ENCODE data around the gene TMEM131.

TMEM131 gene

GRCh38 chr2:97953853-97954252 lies 41.9 kb downstream of the TMEM131 start:
- no peak overlapping the region for H3K14ac ChIP-seq (ENCODE audit: low read length)
- H3K27me3 ChIP-seq (ENCODE audit: insufficient read depth, low read length) = no peaks in the 10 kb centered on the region
- no peak overlapping the region for H2BK12ac ChIP-seq (ENCODE audit: low read length)
- WGBS (ENCODE audit: extremely low coverage, insufficient coverage, insufficient read length) = 100% methylated on average over 2 of the region's 4 CpGs
- H2BK120ac ChIP-seq (ENCODE audit: insufficient read depth, low read length, poor library complexity) = no peak overlapping the region
- no peak overlapping the region for H3K4me3 ChIP-seq (ENCODE audit: low read depth, low read length)
- H3K79me1 ChIP-seq (ENCODE audit: low read length) = no peaks in the 10 kb centered on the region
- H2BK5ac ChIP-seq (ENCODE audit: low read depth, low read length, poor library complexity) = no peak overlapping the region
- peaks cover 4% of the 10 kb centered on the region for H3K79me2 ChIP-seq (ENCODE audit: control insufficient read depth, insufficient read depth, low read length, poor library complexity)
- H4K91ac ChIP-seq (ENCODE audit: low read depth, low read length) = no peak overlapping the region
- H4K12ac ChIP-seq (ENCODE audit: low read depth, low read length) = no peak overlapping the region
- H4K8ac ChIP-seq (ENCODE audit: low read depth, low read length) = no peak overlapping the region
- H2AFZ ChIP-seq (ENCODE audit: insufficient read depth, low read length, poor library complexity) = no peak overlapping the region
- no peaks in the 10 kb centered on the region for H3K9me3 ChIP-seq (ENCODE audit: insufficient read depth, low read depth, low read length)
- H3K27ac ChIP-seq (ENCODE audit: low read depth, low read length) = no peak overlapping the region
- no peak overlapping the region for H3K18ac ChIP-seq (ENCODE audit: low read length)
- no peaks in the 10 kb centered on the region for H3K36me3 ChIP-seq (ENCODE audit: control insufficient read depth in 1 of 2, insufficient read depth in 2 of 2, low read length in 2 of 2)
- DNase-seq = no peak
- no peak overlapping the region for H3K23ac ChIP-seq (ENCODE audit: low read length)
- no peak overlapping the region for H2AK5ac ChIP-seq (ENCODE audit: low read length)
- no peak overlapping the region for H3K4me2 ChIP-seq (ENCODE audit: low read length)
- H3K4me1 ChIP-seq (ENCODE audit: control insufficient read depth in 1 of 2, insufficient read depth in 2 of 2, low read length in 2 of 2) = peaks cover 7 to 9% of the 10 kb centered on the region in 2 experiments
- no peak overlapping the region for H3K9ac ChIP-seq (ENCODE audit: low read length)
- H3K4ac ChIP-seq (ENCODE audit: low read depth, low read length) = no peak overlapping the region

GRCh38 chr2:97952357-97952756 lies 43.4 kb downstream of the TMEM131 start:
- no peaks in the 10 kb centered on the region for H3K36me3 ChIP-seq (ENCODE audit: control insufficient read depth in 1 of 2, insufficient read depth in 2 of 2, low read length in 2 of 2)
- H2AFZ ChIP-seq (ENCODE audit: insufficient read depth, low read length, poor library complexity) = no peak overlapping the region
- no peak overlapping the region for H3K18ac ChIP-seq (ENCODE audit: low read length)
- H3K27me3 ChIP-seq (ENCODE audit: insufficient read depth, low read length) = no peaks in the 10 kb centered on the region
- H4K91ac ChIP-seq (ENCODE audit: low read depth, low read length) = no peak overlapping the region
- WGBS (ENCODE audit: extremely low coverage, insufficient coverage, insufficient read length) = no CpG with 5 or more reads among the region's 6 CpGs
- H3K4me2 ChIP-seq (ENCODE audit: low read length) = no peak overlapping the region
- H3K27ac ChIP-seq (ENCODE audit: low read depth, low read length) = no peak overlapping the region
- H3K79me2 ChIP-seq (ENCODE audit: control insufficient read depth, insufficient read depth, low read length, poor library complexity) = peaks cover 2% of the 10 kb centered on the region
- no peak overlapping the region for H3K14ac ChIP-seq (ENCODE audit: low read length)
- no peak overlapping the region for H3K9ac ChIP-seq (ENCODE audit: low read length)
- no peak overlapping the region for H2BK12ac ChIP-seq (ENCODE audit: low read length)
- no peak overlapping the region for H2BK120ac ChIP-seq (ENCODE audit: insufficient read depth, low read length, poor library complexity)
- no peak overlapping the region for H2BK5ac ChIP-seq (ENCODE audit: low read depth, low read length, poor library complexity)
- H3K4me1 ChIP-seq (ENCODE audit: control insufficient read depth in 1 of 2, insufficient read depth in 2 of 2, low read length in 2 of 2) = peaks cover 7% of the 10 kb centered on the region in 2 experiments
- H3K23ac ChIP-seq (ENCODE audit: low read length) = no peak overlapping the region
- H2AK5ac ChIP-seq (ENCODE audit: low read length) = no peak overlapping the region
- no peaks in the 10 kb centered on the region for H3K79me1 ChIP-seq (ENCODE audit: low read length)
- no peaks in the 10 kb centered on the region for H3K9me3 ChIP-seq (ENCODE audit: insufficient read depth, low read depth, low read length)
- no peak overlapping the region for H4K12ac ChIP-seq (ENCODE audit: low read depth, low read length)
- H4K8ac ChIP-seq (ENCODE audit: low read depth, low read length) = no peak overlapping the region
- no peak overlapping the region for H3K4ac ChIP-seq (ENCODE audit: low read depth, low read length)
- peak; percentile 37 to 70 for DNase-seq
- no peak overlapping the region for H3K4me3 ChIP-seq (ENCODE audit: low read depth, low read length)

- Histone ChIP-seq H3K9me3 (ENCODE audit: insufficient read depth, low read depth, low read length) (no peaks in the 10 kb centered on the region), H4K12ac (ENCODE audit: low read depth, low read length) (no peak overlapping the region), H3K4me1 (ENCODE audit: control insufficient read depth in 1 of 2, insufficient read depth in 2 of 2, low read length in 2 of 2) (peaks cover 7% of the 10 kb centered on the region in 2 experiments), H3K14ac (ENCODE audit: low read length) (peak overlapping the region; percentile 3), H2BK5ac (ENCODE audit: low read depth, low read length, poor library complexity) (peak overlapping the region; percentile 29), H2BK120ac (ENCODE audit: insufficient read depth, low read length, poor library complexity) (peak overlapping the region; percentile 12), H3K36me3 (ENCODE audit: control insufficient read depth in 1 of 2, insufficient read depth in 2 of 2, low read length in 2 of 2) (no peaks in the 10 kb centered on the region), H3K4me3 (ENCODE audit: low read depth, low read length) (no peak overlapping the region), H2BK12ac (ENCODE audit: low read length) (peak overlapping the region; percentile 30), H3K79me2 (ENCODE audit: control insufficient read depth, insufficient read depth, low read length, poor library complexity) (peaks cover 2% of the 10 kb centered on the region), H2AK5ac (ENCODE audit: low read length) (no peak overlapping the region), H3K27me3 (ENCODE audit: insufficient read depth, low read length) (no peaks in the 10 kb centered on the region), H3K79me1 (ENCODE audit: low read length) (no peaks in the 10 kb centered on the region), H3K4me2 (ENCODE audit: low read length) (no peak overlapping the region), H4K8ac (ENCODE audit: low read depth, low read length) (peak overlapping the region; percentile 6), H3K27ac (ENCODE audit: low read depth, low read length) (no peak overlapping the region), H3K9ac (ENCODE audit: low read length) (no peak overlapping the region), H3K4ac (ENCODE audit: low read depth, low read length) (peak overlapping the region; percentile 11), H4K91ac (ENCODE audit: low read depth, low read length) (peak overlapping the region; percentile 16), H2AFZ (ENCODE audit: insufficient read depth, low read length, poor library complexity) (no peak overlapping the region), H3K23ac (ENCODE audit: low read length) (no peak overlapping the region), H3K18ac (ENCODE audit: low read length) (no peak overlapping the region)
- WGBS (ENCODE audit: extremely low coverage, insufficient coverage, insufficient read length) = no CpG with 5 or more reads among the region's 2 CpGs
- no peak for DNase-seq
Measured at GRCh38 chr2:97951155-97951680, 44.5 kb downstream of the TMEM131 start.

GRCh38 chr2:97950329-97951154 lies 45.2 kb downstream of the TMEM131 start:
- WGBS (ENCODE audit: extremely low coverage, insufficient coverage, insufficient read length) = no CpG with 5 or more reads among the region's 3 CpGs
- H3K27me3 ChIP-seq (ENCODE audit: insufficient read depth, low read length) = no peaks in the 10 kb centered on the region

More at GRCh38 chr2:97950329-97951154, 45.2 kb downstream of the TMEM131 start:
- no peak overlapping the region for H3K4ac ChIP-seq (ENCODE audit: low read depth, low read length)
- no peaks in the 10 kb centered on the region for H3K79me1 ChIP-seq (ENCODE audit: low read length)
- no peak overlapping the region for H3K9ac ChIP-seq (ENCODE audit: low read length)
- peak overlapping the region; percentile 82 for H2BK5ac ChIP-seq (ENCODE audit: low read depth, low read length, poor library complexity)
- H3K36me3 ChIP-seq (ENCODE audit: control insufficient read depth in 1 of 2, insufficient read depth in 2 of 2, low read length in 2 of 2) = no peaks in the 10 kb centered on the region
- peak overlapping the region; percentile 89 for H3K14ac ChIP-seq (ENCODE audit: low read length)
- H3K27ac ChIP-seq (ENCODE audit: low read depth, low read length) = peak overlapping the region; percentile 86
- H3K79me2 ChIP-seq (ENCODE audit: control insufficient read depth, insufficient read depth, low read length, poor library complexity) = peaks cover 2% of the 10 kb centered on the region
- H3K18ac ChIP-seq (ENCODE audit: low read length) = peak overlapping the region; percentile 82
- DNase-seq = peak; percentile 68 to 94
- H4K91ac ChIP-seq (ENCODE audit: low read depth, low read length) = peak overlapping the region; percentile 80
- H4K8ac ChIP-seq (ENCODE audit: low read depth, low read length) = peak overlapping the region; percentile 60
- H2AFZ ChIP-seq (ENCODE audit: insufficient read depth, low read length, poor library complexity) = no peak overlapping the region
- H3K4me1 ChIP-seq (ENCODE audit: control insufficient read depth in 1 of 2, insufficient read depth in 2 of 2, low read length in 2 of 2) = peaks cover 7% of the 10 kb centered on the region in 2 experiments
- no peak overlapping the region for H3K4me3 ChIP-seq (ENCODE audit: low read depth, low read length)
- peak overlapping the region; percentile 36 for H2BK120ac ChIP-seq (ENCODE audit: insufficient read depth, low read length, poor library complexity)
- H3K4me2 ChIP-seq (ENCODE audit: low read length) = peak overlapping the region; percentile 44
- H3K9me3 ChIP-seq (ENCODE audit: insufficient read depth, low read depth, low read length) = no peaks in the 10 kb centered on the region
- no peak overlapping the region for H4K12ac ChIP-seq (ENCODE audit: low read depth, low read length)
- no peak overlapping the region for H3K23ac ChIP-seq (ENCODE audit: low read length)
- peak overlapping the region; percentile 15 for H2BK12ac ChIP-seq (ENCODE audit: low read length)
- no peak overlapping the region for H2AK5ac ChIP-seq (ENCODE audit: low read length)
